IPS-20b (cell line): ENCODE data around the gene CERS2.

ENCODE experiments used
- H3K27ac ChIP-seq: one replicate; pipeline ENCODE4 v1.5.1; 2013; ENCODE audit warnings: low read length
- H3K27me3 ChIP-seq: 2 replicates; pipeline ENCODE4 v1.6.1; 2013; ENCODE audit warnings: mild to moderate bottlenecking, low read length, inconsistent platforms; ENCODE audit not compliant: insufficient read depth
- H3K36me3 ChIP-seq: 2 replicates; pipeline ENCODE4 v1.6.1; 2013; ENCODE audit warnings: low read depth, mild to moderate bottlenecking, inconsistent platforms, low read length, moderate library complexity; ENCODE audit not compliant: insufficient read depth
- H3K4me1 ChIP-seq: 2 replicates; pipeline ENCODE4 v1.6.1; 2013; ENCODE audit warnings: mild to moderate bottlenecking, control low read depth, inconsistent platforms, low read length, moderate library complexity; ENCODE audit not compliant: insufficient read depth
- H3K4me3 ChIP-seq: 2 replicates; pipeline ENCODE4 v1.5.1; 2013; ENCODE audit warnings: mild to moderate bottlenecking, low read length, inconsistent platforms
- H3K9ac ChIP-seq: 2 replicates; pipeline ENCODE4 v1.6.1; 2013; ENCODE audit warnings: low read depth, mild to moderate bottlenecking, inconsistent platforms, low read length, moderate library complexity
- H3K9me3 ChIP-seq: 2 replicates; pipeline ENCODE4 v1.6.1; 2013; ENCODE audit warnings: mild to moderate bottlenecking, low read depth, low read length, inconsistent platforms; ENCODE audit not compliant: insufficient read depth

CERS2 gene

GRCh38 chr1:150995896-150996295 lies 21.3 kb upstream of the CERS2 start:
- no peak overlapping the region for H3K27ac ChIP-seq
- H3K4me3 ChIP-seq: no peak overlapping the region
- H3K9ac ChIP-seq: no peak overlapping the region
- H3K27me3 ChIP-seq: no peaks in the 10 kb centered on the region
- peaks cover 3% of the 10 kb centered on the region; the same call in 1 of the 2 replicates for H3K4me1 ChIP-seq
- H3K9me3 ChIP-seq: no peaks in the 10 kb centered on the region
- no peaks in the 10 kb centered on the region for H3K36me3 ChIP-seq

DNA sequence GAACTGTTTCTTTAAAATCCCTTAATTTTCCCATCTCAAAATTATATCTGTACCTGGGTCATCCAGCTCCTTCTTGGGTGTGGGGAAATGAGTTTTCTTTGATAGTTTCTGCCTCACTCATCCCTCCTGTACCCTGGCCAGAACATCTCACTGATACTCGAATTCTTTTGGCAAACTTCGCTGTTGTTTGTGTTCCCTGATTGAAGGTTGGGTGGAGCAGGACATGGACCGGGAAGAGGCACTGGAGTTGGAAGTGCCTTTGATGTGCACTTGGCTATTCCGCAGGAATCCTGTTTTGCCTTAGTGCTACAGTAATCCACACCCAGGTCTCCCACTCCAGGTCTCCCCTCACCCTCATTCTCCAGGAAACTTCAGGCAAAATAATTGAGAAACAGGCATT lies 20.8 kb upstream of the CERS2 start:
- no peak overlapping the region for H3K4me3 ChIP-seq

GRCh38 chr1:150994248-150994647 lies 19.6 kb upstream of the CERS2 start:
- H3K9ac ChIP-seq: no peak overlapping the region
- H3K36me3 ChIP-seq: no peaks in the 10 kb centered on the region
- H3K4me3 ChIP-seq: no peak overlapping the region
- H3K27ac ChIP-seq: no peak overlapping the region
- H3K4me1 ChIP-seq: peaks cover 3% of the 10 kb centered on the region; the same call in 1 of the 2 replicates
- H3K9me3 ChIP-seq: no peaks in the 10 kb centered on the region
- no peaks in the 10 kb centered on the region for H3K27me3 ChIP-seq

More for the DNA sequence above, 20.8 kb upstream of the CERS2 start:
- Histone ChIP-seq H3K27me3 (no peaks in the 10 kb centered on the region), H3K36me3 (no peaks in the 10 kb centered on the region), H3K9ac (no peak overlapping the region), H3K4me1 (peaks cover 3% of the 10 kb centered on the region; the same call in 1 of the 2 replicates), H3K9me3 (no peaks in the 10 kb centered on the region), H3K27ac (no peak overlapping the region)

GRCh38 chr1:150992626-150993025 lies 18.0 kb upstream of the CERS2 start:
- Histone ChIP-seq H3K27me3 (no peaks in the 10 kb centered on the region), H3K4me3 (no peak overlapping the region), H3K4me1 (peaks cover 3% of the 10 kb centered on the region; the same call in 1 of the 2 replicates), H3K27ac (no peak overlapping the region), H3K9me3 (no peaks in the 10 kb centered on the region), H3K36me3 (no peaks in the 10 kb centered on the region), H3K9ac (no peak overlapping the region)

DNA sequence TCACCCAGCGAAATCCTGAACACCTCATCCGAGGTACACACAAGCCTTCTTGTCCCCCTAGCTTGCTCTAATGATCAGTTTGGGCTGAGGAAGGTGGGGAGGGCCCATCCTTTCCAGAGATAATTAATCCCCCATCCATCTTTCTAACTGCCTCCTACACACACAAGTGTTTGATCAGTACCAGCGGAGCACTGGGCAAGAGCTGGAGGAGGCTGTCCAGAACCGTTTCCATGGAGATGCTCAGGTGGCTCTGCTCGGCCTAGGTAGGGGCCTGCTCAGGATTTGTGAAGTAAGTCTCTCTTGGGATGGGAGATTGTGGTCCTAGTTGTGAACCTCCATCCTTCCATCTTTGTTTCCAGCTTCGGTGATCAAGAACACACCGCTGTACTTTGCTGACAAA lies 13.3 kb upstream of the CERS2 start:
- H3K9me3 ChIP-seq: no peaks in the 10 kb centered on the region
- no peaks in the 10 kb centered on the region for H3K27me3 ChIP-seq
- no peaks in the 10 kb centered on the region for H3K36me3 ChIP-seq

GRCh38 chr1:150985179-150985825 lies 10.7 kb upstream of the CERS2 start:
- H3K9ac ChIP-seq: no peak overlapping the region
- H3K36me3 ChIP-seq: no peaks in the 10 kb centered on the region
- no peaks in the 10 kb centered on the region for H3K27me3 ChIP-seq
- H3K4me3 ChIP-seq: no peak overlapping the region
- no peaks in the 10 kb centered on the region for H3K9me3 ChIP-seq
- H3K4me1 ChIP-seq: peaks cover 16% of the 10 kb centered on the region
- H3K27ac ChIP-seq: no peak overlapping the region

More for the DNA sequence above, 13.3 kb upstream of the CERS2 start:
- Histone ChIP-seq H3K4me1 (no peaks in the 10 kb centered on the region), H3K27ac (no peak overlapping the region), H3K4me3 (no peak overlapping the region), H3K9ac (no peak overlapping the region)

GRCh38 chr1:150981805-150982712 lies 7.4 kb upstream of the CERS2 start, which contains the start of gene ANXA9:
ANXA9 (plus strand) TSS chr1:150982292; CDS start chr1:150983106, 814 bp downstream.
- H3K4me1 ChIP-seq: peaks cover 31% of the 10 kb centered on the region
- H3K27me3 ChIP-seq: no peaks in the 10 kb centered on the region
- no peaks in the 10 kb centered on the region for H3K36me3 ChIP-seq
- peak within 1 kb of the TSS; percentile 46 for H3K4me3 ChIP-seq
- H3K27ac ChIP-seq: peak within 1 kb of the TSS; percentile 84
- H3K9ac ChIP-seq: peak within 1 kb of the TSS; percentile 71
- H3K9me3 ChIP-seq: no peaks in the 10 kb centered on the region

DNA sequence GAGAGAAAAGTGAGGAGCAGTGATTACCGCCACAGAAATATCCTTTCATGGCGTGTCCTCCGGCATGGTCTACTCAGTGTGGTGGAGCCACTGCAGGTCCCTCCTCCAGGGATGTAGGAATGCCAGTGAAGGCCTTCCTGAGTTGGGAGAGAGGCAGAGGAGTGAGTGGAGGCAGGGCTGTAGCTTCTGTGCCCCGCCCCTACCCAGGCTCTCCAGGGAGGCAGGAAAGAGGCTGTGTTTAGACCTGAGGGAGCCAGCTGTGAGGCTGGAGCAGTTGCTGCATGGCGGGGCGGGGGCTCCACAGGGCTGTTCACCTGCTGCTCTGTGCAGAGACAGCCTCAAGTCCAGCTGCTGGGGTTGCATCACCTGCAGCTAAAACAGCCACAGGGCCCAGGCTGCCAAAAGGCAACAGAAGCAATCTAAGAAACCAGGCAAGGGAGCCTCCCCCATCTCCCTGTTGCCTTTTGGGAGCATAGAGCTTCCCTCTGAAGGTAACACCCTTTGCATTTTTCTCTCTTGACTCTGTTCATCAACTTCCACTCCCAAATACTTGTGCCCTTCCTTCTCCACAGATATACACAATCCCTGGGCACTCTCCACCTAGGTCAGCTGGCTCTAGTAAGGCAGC lies 6.7 kb upstream of the CERS2 start:
- Histone ChIP-seq H3K4me3 (peak overlapping the region; percentile 46), H3K27me3 (no peaks in the 10 kb centered on the region), H3K27ac (peak overlapping the region; percentile 84), H3K4me1 (peaks cover 37% of the 10 kb centered on the region), H3K9ac (peak overlapping the region; percentile 71), H3K9me3 (no peaks in the 10 kb centered on the region), H3K36me3 (no peaks in the 10 kb centered on the region)

DNA sequence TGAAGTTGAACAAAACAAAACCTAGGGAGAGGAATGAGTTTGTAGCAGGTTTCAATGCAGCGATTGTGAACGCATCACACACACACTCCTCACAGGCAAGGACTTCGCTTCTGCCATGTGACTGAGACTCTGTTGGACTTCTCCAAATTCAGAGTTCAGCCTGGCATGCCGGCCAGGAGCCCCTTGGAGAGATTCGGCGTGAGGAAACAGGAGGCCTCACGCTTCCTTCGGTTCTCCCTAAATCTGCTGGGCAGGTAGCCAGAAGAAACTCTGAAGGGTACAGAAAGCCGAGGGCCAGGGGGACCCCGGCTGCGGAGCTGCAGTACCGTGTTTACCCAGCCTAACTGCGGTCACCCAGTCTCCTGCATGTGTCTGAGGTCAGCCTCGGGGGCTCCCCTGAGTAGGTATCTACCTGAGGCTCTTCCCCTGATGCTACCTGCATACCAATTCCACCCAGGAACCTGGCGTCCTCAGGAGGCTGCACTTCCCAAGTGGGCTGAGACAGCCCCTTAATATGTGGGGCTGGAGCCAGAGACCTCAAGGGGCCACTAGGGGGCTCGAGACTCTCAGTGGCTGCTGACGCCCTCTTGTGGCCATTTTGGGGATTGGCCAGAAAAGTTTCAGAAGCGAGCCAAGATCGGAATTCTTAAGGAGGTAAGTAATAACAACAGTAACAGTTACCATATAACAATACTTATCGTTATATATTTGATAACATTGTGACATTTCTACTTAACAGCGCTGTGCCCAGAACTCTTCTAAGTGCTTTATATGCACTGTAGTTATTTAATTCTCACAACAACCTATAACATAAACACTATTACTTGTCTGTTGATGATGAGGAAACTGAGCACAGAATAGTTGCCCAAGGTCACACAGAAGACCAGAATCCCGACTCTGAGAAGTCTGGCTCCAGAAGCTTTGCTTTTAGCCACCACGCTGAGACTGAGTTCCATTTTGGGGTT lies 4.7 kb upstream of the CERS2 start:
- H3K4me3 ChIP-seq: peak overlapping the region; percentile 20; the same call in 1 of the 2 replicates
- no peaks in the 10 kb centered on the region; the same call in 1 of the 2 replicates for H3K27me3 ChIP-seq
- peak overlapping the region; percentile 17; the same call in 1 of the 2 replicates for H3K9ac ChIP-seq
- no peak overlapping the region for H3K27ac ChIP-seq
- peaks cover 42% of the 10 kb centered on the region for H3K4me1 ChIP-seq
- H3K36me3 ChIP-seq: no peaks in the 10 kb centered on the region
- H3K9me3 ChIP-seq: no peaks in the 10 kb centered on the region

DNA sequence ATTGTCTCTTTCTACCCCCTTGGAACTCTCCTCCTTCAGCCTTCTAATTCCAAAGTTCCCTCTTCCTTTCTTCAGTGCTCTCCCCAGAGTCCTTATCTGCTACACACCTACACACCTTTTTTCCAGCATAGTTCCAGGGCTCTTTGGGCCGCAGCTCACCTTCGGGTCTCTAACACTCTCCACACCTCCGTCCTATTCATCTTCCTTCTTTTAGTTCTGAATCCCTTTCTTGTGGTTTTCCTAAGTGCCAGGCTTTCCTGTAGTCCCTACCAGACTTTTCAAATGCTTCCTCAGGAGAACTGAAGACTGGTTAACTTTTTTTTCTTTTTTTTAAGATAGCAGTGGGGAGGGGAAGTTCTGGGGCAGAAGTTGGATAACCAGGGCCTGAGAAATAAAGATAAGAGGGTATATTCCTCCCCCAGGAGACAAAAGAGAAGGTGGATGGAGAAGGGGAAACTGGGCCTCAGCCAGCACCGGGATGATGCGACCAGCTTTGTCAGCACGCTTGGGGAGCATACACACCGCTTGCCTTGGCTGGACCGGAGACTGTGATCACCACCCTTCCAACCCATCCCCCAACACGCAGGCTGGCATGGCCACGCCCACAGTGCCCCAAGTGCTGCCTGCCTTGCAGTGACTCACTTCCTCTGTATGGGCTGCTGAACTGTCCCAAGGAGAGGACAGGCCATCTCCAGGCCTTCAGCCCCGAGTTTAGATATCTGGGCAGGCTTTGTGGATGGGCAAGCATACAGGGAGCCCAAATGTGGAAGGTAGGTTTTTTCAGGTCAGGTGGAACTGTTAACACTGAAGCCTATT lies 2.5 kb upstream of the CERS2 start:
- Histone ChIP-seq H3K4me1 (peaks cover 46% of the 10 kb centered on the region), H3K36me3 (no peaks in the 10 kb centered on the region), H3K27ac (peak overlapping the region; percentile 25), H3K4me3 (peak overlapping the region; percentile 7; the same call in 1 of the 2 replicates), H3K9ac (peak overlapping the region; percentile 42; the same call in 1 of the 2 replicates), H3K27me3 (no peaks in the 10 kb centered on the region; the same call in 1 of the 2 replicates), H3K9me3 (no peaks in the 10 kb centered on the region)
